GM12874 (cell line): Measurements from ENCODE around the gene TCAIM.

Source experiments
- CTCF ChIP-seq: IDR thresholded peaks from 2 replicates; pipeline ENCODE4 v1.5.1; 2011; ENCODE audit warnings: low read depth, mild to moderate bottlenecking, control low read depth, low read length, moderate library complexity; ENCODE audit not compliant: insufficient read depth

The TCAIM gene

DNA sequence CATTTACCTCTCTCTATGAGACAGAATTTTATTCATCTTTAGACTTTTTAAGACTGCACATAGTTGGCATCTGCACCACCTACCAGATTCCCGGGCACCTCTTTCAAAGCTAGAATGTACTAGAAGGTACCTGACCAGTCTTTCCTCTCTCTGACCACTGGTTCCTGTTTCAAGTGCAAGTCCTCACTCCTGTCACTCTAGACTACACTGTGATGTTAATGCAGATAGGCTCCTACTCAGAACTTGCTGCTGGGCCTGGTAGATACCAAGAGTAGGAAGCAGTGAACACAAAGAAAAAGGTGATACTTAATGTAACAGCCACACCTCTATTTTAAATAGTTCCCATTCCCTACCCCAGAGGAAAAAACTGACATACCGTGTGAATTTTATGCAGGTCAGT, 8.1 kb upstream of the TCAIM start:
- no peak for TF ChIP-seq CTCF

- TF ChIP-seq CTCF, result no peak
These were observed 4.2 kb upstream of the TCAIM start for GRCh38 chr3:44334326-44334725.

- TF ChIP-seq CTCF, result no peak
These were observed 1.2 kb upstream of the TCAIM start for GRCh38 chr3:44337248-44337785.

GRCh38 chr3:44338828-44339127, 212 bp downstream of the TCAIM start:
- TF ChIP-seq CTCF, result no peak

DNA sequence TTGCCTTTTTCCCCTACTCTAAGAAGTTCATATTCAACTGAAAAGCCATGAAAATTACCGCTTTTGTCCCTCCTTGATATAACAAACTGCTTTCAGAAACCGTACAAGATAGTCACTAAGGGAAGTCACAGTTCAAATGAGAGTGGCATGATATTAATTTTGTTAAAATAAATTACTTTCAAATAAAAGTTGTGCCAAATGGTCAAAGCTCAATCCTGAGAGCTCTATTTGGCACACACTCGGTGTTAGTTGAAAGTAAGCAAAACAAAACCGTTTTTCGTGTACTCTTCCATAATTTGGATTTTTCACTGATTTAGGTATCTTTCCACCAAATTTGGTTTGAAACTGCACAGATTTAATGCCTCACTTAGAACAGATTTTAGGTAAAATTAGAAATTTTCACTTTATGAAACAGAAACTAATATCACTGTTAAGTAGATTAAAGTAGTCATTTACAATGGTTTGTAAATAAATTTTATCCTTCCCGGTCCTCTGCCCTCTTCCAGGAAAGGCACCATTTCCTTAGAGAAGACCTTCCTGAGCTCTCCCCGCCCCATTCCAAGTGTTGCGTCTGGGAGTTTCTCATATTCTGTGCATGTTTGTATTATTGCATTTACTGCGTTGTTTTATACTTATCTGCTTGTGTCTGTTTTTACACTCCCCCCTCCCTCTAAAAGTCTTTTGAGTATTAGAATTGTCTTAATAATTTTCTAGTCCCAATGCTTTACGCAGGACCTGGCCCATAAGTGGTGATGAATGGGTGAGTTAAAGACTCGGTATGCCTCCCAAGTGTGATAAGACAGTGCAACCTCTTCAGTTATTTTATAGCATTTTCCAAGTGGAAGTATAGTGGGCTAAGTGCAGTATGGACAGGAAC, 853 bp downstream of the TCAIM start:
- TF ChIP-seq CTCF, result no peak

DNA sequence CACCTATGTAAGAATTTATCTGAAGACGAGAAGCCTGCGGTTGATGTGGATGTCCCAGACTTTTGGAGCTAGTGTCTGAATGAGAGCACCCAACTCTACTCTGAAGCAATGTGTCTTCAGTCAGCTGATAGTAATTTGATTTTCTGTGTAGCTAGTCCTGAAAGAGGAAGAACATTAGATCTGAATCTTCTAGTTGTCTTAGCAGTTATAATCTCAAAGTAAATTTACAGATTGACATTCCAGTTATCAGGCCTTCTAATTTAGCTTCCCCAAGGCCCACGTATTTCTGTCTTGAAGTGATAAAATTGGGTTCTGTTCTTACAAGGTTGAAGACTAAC, 1.5 kb downstream of the TCAIM start:
- TF ChIP-seq CTCF, result no peak

DNA sequence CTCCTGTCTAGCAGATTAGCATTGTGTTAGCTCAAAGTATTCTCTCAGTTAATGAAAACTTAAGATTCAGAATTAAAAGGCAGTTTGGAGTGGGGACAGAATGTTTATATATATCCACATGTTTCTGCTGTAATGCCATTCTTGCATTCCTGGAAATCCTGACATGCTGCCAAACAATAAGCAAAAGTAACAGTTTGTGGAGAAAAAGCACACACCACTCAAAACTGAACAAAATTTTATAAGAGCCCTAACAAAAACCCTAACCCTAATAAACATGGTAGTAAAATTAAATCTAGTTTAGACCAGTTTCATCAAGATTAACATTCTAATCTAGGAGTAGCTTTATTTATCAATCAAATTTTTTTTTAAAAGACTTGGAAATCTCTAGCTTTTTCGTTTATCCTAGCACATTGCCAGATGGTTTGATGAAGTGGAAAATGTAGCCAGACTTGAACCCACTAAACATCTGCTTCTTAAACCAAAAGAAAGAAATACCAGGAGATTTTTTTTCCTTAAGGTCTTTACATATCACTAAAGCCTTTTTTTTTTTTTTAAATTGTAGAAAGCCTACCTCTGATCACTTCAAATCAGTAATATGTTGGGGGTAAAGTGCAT, 3.7 kb downstream of the TCAIM start:
- TF ChIP-seq CTCF, result no peak
